Spleen (tissue), 7 donors: ENCODE measurements around the gene BGLAP.

Source experiments
- CTCF ChIP-seq, 11 experiments: fragments of 200-600 bp in 7 of 11; fragments of 450-650 bp in 4 of 11; sonication (generic) in 4 of 11; IDR thresholded peaks in 8 of 11; conservative IDR thresholded peaks in 3 of 11; 1 replicate in 7 of 11; 2 replicates in 4 of 11; pipeline versions ENCODE4 v1.4.0 to v1.8.0; 2016 to 2021; ENCODE audit warnings: antibody characterized with exemption in 11 of 11, inconsistent platforms in 4 of 11, mild to moderate bottlenecking in 1 of 11
- POLR2A ChIP-seq, 3 donors: fragments of 450-650 bp; IDR thresholded peaks; one replicate each; pipeline ENCODE4 v1.5.1; 2017; ENCODE audit warnings: antibody characterized with exemption in 3 of 3, mild to moderate bottlenecking in 1 of 3
- donor health status: DM: no; HTN: no; CAD: no; lungs with moderate emphysema.
- donor health status: DM: no; HTN: no; CAD: no.
- donor health status: DM: no; HTN: no; CAD: no.

GRCh38 chr1:156284112-156284511 is 42.1 kb downstream of the BGLAP start, which contains the start of gene TMEM79:
- no peak for TF ChIP-seq CTCF (IDR thresholded peaks at IDR 0.05 in 8 of 11, conservative IDR thresholded peaks at IDR 0.05 in 3 of 11)
- TF ChIP-seq POLR2A (IDR thresholded peaks at IDR 0.05): no peak
